GM19463 (cell line): ENCODE results near the gene FCGR1A.
A peak's percentile ranks its signal among the peaks of the same experiment; 100 is the strongest.
"Not testable (repeated sequence)": the region's sequence is repeated elsewhere in the genome, so short reads cannot be mapped to it uniquely, and the experiment has no call there.

Source experiments
- ATAC-seq: cut with Tn5 transposase; IDR thresholded peaks from one replicate; pipeline ENCODE4 v1.9.1; 2021; ENCODE audit warnings: mild to moderate bottlenecking, moderate library complexity; ENCODE audit not compliant: unreplicated experiment

FCGR1A gene

DNA sequence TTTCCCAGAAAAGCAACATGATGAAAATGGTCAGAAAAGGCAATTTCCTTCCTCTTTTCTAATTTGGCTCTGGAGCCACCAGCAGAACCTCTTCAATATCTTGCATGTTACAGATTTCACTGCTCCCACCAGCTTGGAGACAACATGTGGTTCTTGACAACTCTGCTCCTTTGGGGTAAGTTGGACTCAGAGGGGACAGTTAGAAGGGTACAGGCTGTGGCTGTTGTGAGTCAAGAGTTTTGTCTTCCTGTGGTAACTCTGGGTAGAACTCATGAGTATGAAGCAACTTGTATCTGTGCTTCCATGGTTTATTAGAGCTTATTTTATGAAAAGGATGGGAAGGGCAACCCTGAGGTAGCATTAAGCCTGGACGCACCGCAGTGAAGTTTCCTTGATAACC lies at the start of gene FCGR1A:
Gene FCGR1A, plus strand, starts transcription at position 95 of the 400 bp plus-strand sequence. Its CDS starts 50 bp downstream, at position 145.
- ATAC-seq: not testable (repeated sequence)

DNA sequence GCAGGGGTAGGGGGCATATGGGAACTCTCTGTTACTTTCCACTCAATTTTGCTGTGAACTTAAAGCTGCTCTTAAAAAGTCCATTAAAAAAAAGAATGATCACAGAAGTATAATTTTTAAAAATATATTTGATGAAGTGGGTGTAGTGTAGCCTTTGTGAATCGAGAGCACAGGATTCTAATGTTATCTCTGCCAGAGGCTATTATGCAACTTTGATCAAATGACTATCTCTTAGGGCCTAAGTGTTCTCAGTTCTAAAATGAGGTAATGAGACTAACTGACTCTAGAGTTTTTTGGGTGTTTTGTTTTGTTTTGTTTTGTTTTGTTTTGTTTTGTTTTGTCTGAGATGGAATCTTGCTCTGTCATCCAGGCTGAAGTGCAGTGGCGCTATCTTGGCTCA lies 49.7 kb upstream of the FCGR1A start:
- not testable (repeated sequence) for ATAC-seq

DNA sequence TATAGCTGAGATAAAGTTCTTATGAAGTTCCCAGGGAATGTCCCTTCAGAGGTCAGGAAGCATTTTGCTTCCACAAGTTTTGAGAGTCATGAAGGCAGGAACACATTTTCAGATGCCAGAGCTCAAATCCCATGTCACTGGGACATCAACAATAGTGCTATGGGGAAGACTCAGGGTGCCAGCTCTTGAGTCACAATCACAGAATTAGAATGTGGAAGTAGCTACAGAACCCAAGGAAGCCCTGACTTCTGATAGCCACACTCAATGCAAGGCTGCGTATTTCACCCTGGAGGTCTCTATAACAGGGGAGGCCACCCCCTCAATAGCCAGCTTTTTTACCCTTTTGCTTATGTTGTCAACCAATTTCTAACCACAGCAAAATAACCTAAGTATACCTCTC lies 47.8 kb upstream of the FCGR1A start:
- not testable (repeated sequence) for ATAC-seq

DNA sequence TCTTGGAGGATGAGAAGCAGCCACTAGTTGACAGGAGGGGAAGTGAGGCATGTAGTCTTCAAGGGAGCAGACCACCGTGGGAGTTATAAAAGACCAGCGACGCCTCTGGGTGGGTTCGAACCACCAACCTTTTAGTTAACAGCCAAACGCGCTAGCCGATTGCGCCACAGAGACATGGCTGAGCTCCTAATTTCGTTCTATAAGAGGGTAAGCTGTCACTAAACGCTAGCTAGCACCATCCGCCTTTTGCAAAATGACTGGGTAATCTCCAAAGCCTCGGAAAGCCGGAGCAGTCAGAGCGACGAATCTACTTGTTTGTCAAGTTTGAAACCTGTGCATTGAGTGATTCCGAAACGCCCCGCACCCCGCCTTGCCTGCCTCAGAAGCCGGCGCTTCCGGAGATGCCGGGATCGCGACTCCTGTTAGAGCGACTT lies 42.3 kb upstream of the FCGR1A start:
- not testable (repeated sequence) for ATAC-seq

DNA sequence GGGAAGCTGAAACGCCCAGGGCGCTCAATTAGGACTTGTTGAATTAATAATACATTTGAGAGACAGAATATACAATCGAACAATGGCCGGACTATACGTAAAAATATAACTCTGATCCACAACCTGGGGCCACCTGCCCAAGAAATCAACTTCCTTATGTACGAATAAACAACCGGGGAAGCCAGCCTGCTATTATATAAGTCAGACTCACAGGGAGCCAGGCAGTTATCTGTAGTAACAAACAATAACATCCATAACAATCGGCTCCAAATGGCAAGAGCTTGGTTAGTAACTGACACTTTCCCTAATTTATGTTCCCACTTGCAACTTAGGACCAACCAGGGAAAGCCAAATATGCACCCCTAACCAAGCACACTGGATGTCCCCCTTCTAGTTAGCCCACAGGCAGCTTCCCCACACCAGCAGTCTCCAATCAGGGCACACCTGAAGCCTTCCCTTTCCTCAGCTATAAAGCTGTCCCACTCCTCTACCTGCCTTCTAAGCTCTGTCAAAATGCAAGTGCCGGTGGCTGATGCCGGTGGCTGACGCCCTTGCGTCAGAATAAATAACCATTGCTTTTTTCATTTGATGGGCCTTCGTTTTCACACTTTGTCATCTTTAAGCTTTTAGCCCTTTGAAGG lies 41.8 kb upstream of the FCGR1A start:
- not testable (repeated sequence) for ATAC-seq

DNA sequence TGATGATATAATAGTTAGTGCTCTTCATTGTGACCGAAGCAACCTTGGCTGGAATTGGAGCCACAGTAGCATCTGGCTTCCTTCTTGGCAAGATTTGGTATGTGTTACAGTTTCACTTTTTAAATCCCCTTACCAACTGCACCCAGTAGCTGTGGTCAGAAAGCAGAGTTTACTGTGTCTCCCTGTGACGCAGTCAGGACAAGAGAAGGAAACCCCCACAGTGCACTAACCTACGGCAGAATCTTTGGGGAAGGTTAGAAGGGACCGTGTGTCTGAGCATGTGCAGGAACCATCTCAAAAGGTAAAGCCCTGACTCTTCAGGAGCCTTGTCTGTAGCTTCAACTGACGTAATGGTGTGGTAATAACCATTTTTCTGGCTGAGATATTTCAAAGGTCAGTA lies 40.6 kb upstream of the FCGR1A start:
- not testable (repeated sequence) for ATAC-seq

DNA sequence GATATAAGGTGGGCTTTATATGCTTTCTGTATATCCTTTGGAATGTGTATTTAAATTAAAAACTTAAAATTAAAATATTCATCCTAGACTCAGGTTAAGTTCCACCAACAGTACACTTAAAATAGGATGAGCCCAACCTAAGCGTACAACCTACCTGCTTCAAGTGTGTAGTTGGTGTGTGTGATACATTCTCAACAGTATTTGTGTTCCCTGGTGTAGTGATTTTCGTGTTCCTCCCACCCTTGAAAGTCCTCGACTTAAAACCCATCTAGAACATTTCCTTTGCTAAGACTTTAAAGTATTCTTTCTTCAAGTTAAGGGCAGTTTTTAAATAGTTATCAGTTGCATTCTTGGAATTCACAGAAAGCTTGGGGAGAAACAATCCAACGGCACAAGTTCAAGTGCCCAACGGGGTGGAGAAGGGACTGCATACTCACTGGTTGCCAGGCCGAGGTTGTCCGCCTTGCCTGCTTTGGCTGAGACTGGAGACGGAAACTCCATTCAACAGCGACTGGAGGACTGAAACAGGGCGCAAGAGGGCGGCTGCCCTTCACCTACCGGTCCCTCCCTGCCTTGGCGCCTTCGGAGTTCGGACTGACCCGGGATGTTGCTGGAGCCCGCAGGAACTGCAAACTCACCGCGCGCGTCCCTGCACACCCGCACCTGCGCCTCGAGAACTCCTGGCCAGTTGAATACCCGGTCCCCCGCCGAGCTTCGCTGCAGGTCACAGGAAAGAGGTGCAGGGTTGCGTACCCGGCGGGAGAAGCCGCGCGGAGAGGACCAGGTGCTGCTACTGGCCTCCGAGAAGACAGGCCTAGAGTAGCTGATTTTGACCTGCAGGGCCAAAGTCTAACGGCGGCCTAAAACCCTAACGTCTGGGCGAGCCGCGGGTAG lies 35.8 kb upstream of the FCGR1A start:
- ATAC-seq: not testable (repeated sequence)

DNA sequence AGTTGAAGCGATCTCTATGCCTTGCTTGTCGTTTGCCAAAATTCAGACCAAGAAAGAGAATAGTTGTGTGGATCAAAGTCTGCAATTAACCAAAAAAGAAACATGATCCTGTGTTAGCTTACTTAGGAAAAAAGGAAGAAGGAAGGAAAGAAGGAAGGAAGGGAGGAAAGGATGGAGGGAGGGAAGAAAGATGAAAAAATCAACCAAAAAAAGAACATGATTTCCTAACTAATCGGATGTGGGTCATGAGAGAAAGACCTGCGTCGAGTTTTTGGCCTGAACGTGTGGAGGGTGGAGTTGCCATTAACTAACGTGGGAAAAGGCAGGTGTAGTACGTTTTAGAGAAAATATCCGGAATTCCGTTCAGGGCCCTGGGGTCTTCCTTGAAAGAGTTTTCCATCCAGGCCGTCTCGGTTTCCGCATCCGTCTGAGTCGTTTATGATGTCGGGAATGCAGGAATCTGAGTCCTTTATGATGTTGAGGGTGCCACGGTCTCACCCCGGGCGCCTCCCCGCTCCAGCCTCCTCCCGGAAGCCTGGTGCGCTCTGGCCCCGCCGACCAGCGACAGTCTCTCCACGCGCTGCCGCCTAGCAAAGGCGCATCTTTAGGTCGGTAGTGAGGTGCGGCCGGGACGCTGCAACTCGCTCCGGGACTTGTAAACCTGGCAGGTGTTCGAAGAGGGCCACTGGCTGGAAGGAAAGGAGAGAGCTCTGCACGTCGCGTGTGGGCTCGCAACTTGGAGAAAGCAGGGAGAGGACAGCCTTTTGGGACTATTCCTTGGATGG lies 34.9 kb upstream of the FCGR1A start:
- not testable (repeated sequence) for ATAC-seq

DNA sequence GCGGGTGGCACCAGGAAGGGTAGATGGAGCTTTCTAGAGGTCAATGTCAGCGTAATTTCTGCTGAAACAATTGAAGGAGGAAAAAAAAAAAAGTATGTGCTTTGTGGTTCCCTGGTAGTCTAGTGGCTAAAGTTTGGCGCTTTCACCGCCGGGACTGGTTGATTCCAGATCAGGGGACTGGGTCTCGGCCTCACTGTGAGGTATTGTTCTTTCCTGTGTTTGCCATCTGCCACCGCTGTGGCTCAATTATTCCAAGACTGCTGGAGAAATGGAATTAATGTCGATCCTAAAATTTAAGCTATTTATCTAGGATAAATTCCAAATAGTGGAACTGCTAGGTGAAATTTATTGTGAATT lies 34.4 kb upstream of the FCGR1A start:
- not testable (repeated sequence) for ATAC-seq

DNA sequence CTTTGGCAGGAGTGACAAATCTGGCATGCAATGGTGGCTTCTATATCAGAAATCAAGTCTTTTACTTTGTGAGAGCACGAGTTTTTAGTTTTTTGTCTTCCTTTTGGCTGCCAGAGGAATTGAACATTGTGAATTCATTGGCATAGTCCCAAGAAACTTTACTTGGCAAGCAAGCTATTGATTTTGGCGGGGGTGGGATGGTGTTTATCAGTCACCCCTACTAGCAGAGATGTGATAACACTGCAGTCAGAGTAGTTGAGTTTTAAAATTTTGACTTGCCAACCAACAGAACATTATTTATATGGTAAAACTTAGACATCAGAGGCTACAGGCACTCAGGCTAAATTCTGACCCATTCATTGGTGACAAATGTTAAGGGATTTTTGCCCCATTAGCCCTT lies 31.9 kb upstream of the FCGR1A start:
- ATAC-seq: not testable (repeated sequence)

DNA sequence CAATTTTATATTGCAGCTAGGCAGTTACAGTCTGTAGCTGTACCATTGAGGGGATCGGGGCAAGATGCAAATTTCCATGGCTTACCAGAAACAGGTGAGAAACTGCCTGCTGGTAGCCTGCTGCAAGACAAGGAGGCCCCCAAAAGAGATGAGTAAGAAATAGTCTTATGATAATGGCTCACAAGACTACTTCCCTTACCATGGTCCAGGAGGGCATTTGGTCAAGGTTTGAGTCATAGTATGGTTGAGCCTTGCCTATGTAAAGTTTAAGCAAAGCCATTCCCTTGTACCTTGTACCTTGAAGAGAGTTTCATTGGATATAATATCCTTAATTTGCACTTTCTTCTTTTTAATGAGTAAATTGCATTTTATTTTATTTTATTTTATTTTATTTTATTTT lies 30.3 kb upstream of the FCGR1A start:
- not testable (repeated sequence) for ATAC-seq

DNA sequence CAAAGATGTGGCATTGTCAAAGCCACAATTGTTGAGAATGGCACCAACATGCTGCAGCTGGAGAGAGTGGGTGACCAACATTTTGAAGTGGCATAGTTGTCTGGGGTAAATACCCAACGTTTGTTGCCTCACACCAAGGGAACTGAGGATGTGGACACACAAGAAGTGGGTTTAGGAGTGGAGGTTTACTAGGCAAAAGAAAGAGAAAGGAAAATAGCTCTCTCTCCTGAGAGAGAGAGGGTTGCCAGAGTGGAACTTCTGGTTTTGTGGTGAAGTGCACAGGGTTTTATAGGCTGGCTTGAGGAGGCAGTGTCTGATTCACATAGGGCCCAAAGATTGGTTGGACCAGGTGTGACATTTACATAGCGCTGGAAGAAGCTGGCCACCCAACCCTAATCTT lies 29.0 kb upstream of the FCGR1A start:
- ATAC-seq: not testable (repeated sequence)

DNA sequence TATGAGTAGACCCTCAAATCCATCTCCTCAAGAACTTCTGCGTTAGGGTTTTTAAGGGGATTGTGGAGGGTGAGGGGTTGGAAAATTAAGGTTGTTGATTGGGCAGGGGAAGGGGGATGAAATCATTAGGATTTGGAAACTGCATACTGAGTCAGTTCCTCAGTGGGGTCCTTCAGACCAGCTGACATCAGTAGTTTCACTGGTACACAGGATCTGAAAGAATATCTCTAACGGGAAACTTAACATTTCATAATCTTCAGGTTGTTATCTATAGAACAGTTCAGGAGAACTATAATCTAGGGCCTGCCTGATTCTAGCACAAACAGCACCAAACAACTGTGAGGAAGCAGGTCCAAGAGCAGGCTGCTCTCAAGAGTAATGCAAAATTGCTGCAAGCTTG lies 27.2 kb upstream of the FCGR1A start:
- ATAC-seq: not testable (repeated sequence)

DNA sequence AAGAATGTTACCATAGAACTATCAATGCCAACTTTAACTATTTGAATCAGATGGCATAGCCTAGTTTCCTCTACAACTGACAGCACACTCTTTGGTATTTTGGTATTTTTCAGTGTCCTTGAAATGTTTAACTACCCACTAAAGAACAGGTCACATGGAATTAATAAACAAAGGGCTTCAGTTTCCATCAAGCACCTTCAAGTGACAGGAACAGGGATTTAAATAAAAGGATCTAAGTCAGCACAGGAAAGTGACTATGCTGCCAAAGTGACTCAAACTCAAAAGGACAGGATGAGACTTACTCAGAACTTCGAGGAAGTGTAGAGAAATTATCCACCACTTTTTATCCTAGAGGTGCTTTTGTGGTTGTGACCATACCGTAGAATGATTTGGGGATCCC lies 20.2 kb upstream of the FCGR1A start:
- not testable (repeated sequence) for ATAC-seq

DNA sequence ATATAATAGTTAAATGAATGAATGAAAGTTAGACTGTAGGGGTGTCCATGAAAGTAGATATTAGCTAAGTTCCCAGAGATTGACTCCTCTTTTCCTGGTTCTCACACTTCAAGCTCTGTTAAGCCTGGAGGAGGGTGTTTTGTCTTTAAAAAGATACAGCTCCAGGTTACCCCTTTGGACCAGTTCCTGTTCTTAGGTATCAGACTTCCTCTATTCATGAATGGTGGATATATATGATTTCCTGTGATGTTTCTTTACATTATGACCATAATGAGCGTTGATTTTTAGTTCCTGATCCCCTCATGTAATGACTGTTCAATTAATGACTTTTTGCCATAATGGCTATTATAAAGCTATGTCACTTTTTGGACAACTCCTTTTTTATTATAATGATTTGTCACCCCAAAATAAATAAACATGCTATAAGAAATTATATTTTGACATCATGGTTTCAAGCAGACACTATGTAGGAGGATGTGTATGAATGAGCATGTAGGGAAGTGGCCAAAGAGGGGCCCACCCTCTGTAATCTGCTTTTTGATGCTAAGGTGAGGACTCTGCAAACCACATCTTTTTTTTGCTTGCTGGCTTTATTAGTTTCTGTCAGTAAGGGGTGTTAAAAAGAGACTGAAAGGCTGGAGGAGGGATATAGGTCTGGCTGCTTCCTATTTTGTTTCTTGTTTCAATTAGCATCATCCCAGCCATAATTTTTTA lies 18.2 kb upstream of the FCGR1A start:
- not testable (repeated sequence) for ATAC-seq

DNA sequence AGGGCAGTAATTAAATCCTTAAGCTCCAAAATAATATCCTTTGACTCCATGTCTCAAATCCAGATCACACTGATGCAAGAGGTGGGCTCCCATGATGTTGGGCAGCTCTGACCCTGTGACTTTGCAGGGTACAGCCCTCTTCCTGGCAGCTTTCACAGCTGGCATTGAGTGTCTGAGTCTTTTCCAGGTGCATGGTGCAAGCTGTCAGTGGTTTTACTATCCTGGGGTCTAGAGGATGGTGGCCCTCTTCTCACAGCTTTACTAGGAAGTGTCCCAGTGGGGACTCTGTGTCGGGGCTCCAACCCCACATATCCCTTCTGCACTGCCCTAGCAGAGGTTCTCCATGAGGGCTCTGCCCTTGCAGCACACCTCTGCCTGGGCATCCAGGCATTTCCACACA lies 16.3 kb upstream of the FCGR1A start:
- ATAC-seq: not testable (repeated sequence)

DNA sequence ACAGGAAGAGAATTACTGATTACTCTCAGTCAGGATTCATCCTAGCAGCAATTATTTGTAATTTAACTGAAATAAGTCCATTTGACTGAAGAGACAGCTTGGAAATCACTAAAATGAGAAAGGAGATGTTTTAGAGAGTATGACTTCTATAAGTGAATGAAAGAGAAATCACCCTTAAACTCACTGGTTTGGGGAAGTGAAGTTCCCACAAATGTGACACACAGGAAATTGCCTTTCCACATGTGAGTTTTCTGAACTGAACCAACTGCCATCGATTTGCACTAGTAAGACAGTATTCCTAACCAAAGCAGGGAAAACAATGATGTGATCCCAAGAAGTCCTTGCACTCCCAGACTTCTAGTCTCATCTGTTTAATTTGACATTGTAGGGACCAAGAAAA lies 13.3 kb upstream of the FCGR1A start:
- ATAC-seq: not testable (repeated sequence)

DNA sequence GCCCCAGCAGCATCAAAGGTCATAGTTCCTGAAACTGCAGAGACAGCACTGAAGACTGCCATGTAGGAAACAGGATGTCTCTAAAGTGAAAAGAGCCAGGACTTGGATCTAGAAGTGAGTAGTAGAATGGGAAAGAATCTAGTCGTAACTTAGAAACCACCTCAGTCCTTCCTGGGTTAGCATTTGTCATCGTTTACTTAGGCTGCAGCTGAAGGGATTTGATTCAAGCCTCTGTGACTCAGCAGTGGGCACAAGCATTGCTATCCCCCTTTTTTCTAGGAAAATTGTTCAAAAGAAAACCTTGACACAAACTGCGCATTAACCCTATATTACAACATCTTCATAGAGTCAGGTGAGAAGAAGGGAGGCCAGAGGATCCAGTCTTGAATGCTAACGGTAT lies 11.8 kb upstream of the FCGR1A start:
- ATAC-seq: not testable (repeated sequence)

DNA sequence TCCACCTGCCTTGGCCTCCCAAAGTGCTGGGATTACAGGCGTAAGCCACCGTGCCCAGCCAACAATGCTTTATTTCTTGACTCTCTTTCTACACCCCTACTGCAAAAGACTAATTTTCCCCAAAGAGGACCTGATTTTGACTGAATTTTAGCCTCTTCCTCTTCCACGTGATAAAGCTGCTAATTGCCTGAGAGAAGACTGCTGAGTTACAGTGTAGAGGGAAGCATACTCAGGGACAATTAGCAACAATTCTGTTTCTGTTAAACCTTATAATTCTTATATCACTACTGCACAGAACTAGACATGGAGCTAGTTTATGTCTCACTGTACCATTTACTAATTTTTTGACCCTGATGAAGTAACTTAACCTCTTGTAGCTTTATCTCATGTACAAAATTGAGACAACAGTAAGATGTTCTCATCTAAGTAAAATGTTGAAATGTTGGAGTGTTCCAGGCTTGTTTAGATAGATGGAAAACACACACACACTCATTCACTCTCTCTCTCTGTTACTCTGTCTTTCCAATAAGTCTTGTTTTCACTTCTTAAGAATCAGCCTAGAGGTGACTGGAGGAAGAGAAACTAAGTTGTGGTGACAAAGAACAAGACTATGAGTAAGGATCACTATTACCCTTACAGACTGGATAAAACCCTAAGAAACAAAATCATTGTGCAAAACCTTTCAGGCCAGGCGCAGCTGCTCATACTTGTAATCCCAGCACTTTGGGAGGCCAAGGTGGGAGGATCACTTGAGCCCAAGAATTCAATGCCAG lies 10.7 kb upstream of the FCGR1A start:
- ATAC-seq: peak; percentile 94
